GM18499 (cell line): ENCODE measurements around the gene SH2D2A.

Source experiments
- ATAC-seq: cut with Tn5 transposase; IDR thresholded peaks from one replicate; pipeline ENCODE4 v1.9.1; 2021; ENCODE audit warnings: moderate number of reproducible peaks; ENCODE audit not compliant: insufficient read depth, unreplicated experiment

SH2D2A gene

DNA sequence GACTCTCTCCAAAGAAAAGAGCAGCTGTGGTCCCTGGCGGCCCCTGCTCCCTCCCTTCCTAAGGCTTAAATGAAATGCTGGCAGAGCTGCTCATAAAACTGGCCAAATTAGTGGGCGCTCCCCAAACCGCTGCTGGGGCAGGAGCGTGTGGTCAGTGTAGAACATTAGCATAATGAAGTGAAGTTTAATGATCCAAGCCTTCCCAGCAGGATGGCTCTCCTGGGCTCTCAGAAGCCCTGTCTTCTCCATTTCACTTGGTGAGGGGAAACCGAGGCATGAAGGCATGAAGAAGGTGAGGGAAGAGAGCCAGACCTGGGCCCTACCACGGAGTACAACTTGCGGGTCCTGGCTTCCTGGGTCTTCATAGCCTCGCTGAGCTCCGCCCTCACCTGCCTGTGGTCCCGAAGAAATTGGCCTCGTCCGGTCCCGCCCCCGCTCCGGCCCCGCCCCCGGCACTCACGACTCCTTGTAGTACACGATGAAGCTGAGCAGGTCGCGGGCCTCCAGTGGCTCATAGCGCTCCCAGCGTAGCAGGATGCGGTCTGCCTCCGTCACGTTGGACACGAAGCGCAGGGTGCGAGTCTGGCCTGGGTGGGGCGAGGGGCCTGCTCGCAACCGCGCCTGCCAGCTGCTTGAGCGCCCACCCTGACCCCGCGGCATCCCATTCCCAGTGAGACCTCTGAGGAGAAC lies 32.0 kb upstream of the SH2D2A start:
- no peak for ATAC-seq

- ATAC-seq: no peak
These were observed 31.2 kb upstream of the SH2D2A start for GRCh38 chr1:156847591-156848460.

- ATAC-seq: no peak
These were observed 30.0 kb upstream of the SH2D2A start for GRCh38 chr1:156846643-156847042.

- no peak for ATAC-seq
These were observed 29.4 kb upstream of the SH2D2A start for GRCh38 chr1:156845953-156846545.

GRCh38 chr1:156845055-156845952 lies 28.7 kb upstream of the SH2D2A start:
- no peak for ATAC-seq

- ATAC-seq: no peak
These were observed 28.0 kb upstream of the SH2D2A start for GRCh38 chr1:156844638-156845037.

DNA sequence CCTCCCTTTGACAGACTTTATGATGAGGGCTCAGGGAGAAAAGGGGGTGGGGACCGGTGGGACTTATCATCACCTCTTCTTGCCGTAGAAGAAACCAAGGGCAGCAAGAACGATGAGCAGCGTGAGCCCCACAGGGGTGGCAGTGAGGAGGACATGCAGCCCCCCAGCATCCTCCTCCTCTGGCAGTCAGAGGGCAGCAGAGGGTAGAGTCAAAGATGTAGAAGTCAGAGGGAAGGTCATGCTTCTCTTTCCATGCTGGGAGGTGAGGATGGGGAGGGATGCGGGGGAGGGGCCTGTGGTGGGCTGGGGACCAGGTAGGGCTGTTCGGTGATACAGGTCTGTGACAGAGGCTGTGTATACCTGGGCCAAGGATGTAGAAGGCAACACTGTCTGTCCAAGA lies 27.5 kb upstream of the SH2D2A start:
- no peak for ATAC-seq

DNA sequence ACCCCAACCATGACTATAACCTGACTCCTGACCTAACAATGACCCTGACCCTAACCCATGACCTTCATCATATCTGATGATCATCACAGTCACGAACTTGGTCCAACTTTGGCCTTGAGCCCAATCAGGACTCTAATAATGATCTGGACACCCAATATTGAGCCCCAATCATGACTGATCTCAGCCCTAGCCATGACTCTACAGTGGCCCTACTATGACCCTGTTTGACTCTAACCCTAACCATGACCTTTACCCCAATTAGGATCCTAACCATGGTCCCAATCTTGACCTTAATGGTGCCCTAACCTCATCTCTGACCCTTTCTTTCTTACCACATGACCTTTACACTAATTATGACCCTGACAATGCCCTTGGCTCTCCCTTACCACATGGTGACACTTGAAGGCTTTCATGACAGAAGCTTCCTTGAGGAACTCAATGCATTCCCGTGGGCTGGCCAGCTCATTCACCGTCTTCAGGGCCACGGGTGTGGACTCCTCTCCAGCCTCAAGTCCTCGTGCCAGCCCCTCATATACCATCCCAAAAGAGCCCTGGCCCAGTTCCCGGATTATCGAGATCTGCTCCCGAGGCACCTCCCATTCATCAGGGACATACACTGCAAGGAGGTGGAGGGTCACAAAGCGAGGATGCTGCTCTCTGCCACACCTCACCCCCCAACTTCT lies 26.1 kb upstream of the SH2D2A start:
- no peak for ATAC-seq

- no peak for ATAC-seq
These were observed 24.7 kb upstream of the SH2D2A start for GRCh38 chr1:156841295-156841855.

DNA sequence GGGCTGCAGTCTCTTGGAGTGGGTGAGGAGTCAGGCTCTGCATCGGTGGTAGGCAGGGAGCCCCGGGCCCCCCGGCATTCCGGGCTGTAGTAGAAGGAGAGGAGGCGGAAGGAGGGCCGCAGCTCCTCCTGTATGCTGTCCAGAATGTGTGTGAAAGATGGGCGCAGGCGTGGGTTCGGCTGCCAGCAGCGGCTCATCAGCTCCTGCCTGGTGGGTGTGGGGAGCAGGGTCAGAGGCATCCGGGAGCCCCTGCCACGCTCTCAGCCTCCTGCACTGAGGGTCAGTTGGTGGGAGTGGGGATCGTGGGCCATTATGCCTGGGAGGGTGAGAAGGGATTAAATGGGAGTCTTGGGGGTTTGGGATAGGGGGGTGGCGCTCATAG lies 24.2 kb upstream of the SH2D2A start:
- no peak for ATAC-seq

GRCh38 chr1:156840186-156840897 lies 23.7 kb upstream of the SH2D2A start:
- no peak for ATAC-seq

DNA sequence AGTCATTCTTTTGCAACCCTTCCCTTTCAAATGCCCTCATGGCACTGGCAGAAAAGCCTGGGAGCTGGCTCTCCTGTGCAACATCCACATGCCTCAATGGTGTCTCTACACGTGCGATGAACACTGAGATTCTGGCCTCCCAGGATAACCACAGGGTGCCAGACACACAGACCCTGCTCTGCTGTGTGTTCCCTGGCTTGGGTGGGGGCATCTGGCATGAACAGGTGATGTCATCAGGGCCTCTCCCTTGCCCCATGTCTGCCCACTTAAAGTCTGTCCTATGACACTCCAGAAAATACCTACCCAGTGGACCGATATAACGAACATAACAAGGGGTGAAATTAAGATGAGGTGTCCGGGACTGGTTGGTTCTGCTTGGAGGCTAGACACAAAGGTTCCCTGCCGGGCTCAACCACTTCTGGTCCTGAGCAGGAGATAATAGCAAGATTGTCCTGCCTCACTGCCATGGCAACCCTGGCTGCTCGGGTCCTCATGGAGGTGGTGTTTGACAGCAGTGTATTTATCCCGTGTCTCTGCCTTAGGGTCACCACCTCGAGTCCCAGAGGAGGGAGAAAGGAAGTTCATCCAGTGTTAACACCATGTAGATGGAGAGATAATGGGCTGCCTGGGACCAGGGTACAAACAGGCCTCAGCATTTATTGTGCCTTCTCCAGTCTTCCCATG lies 22.9 kb upstream of the SH2D2A start:
- ATAC-seq: no peak

- no peak for ATAC-seq
These were observed 22.3 kb upstream of the SH2D2A start for GRCh38 chr1:156838972-156839371.

- ATAC-seq: no peak
These were observed 20.2 kb upstream of the SH2D2A start for GRCh38 chr1:156836892-156837291.

GRCh38 chr1:156836041-156836654 lies 19.5 kb upstream of the SH2D2A start:
- no peak for ATAC-seq

GRCh38 chr1:156834322-156834721 lies 17.7 kb upstream of the SH2D2A start:
- no peak for ATAC-seq

GRCh38 chr1:156833603-156834002 lies 17.0 kb upstream of the SH2D2A start:
- no peak for ATAC-seq

- ATAC-seq: no peak
These were observed 15.8 kb upstream of the SH2D2A start for GRCh38 chr1:156832434-156832833.
